HG02610 (cell line): Measurements from ENCODE around the gene ITGBL1.

ENCODE experiments used
- ATAC-seq: cut with Tn5 transposase; IDR thresholded peaks from one replicate; pipeline ENCODE4 v1.9.1; 2021; ENCODE audit warnings: mild to moderate bottlenecking, moderate library complexity; ENCODE audit not compliant: unreplicated experiment

ITGBL1 gene

GRCh38 chr13:101730420-101731000 is 278.0 kb downstream of the ITGBL1 start:
- no peak for ATAC-seq

- no peak for ATAC-seq
These were observed 284.1 kb downstream of the ITGBL1 start for GRCh38 chr13:101736566-101736965.

GRCh38 chr13:101738336-101738735 is 285.9 kb downstream of the ITGBL1 start:
- ATAC-seq: no peak

- ATAC-seq: peak; percentile 84
These were observed 287.1 kb downstream of the ITGBL1 start for GRCh38 chr13:101739382-101740178.

GRCh38 chr13:101746513-101746912 is 294.0 kb downstream of the ITGBL1 start:
- no peak for ATAC-seq

- ATAC-seq: no peak
These were observed 294.6 kb downstream of the ITGBL1 start for GRCh38 chr13:101747039-101747438.

- ATAC-seq: no peak
These were observed 297.1 kb downstream of the ITGBL1 start for GRCh38 chr13:101749584-101749983.

- no peak for ATAC-seq
These were observed 299.0 kb downstream of the ITGBL1 start for GRCh38 chr13:101751488-101751887.

- ATAC-seq: no peak
These were observed 300.0 kb downstream of the ITGBL1 start for GRCh38 chr13:101752432-101752831.

- ATAC-seq: no peak
These were observed 302.9 kb downstream of the ITGBL1 start for GRCh38 chr13:101755228-101755887.

- peak; percentile 79 for ATAC-seq
These were observed 305.1 kb downstream of the ITGBL1 start for GRCh38 chr13:101757446-101758039.

- ATAC-seq: no peak
These were observed 310.7 kb downstream of the ITGBL1 start for GRCh38 chr13:101763191-101763590.
